ENCODE measurements around the gene FER. TPM values are rescaled to one million over a fixed set of nuclear protein-coding genes. Genes with fewer than 3 reads are reported as not detected.
"Not testable (repeated sequence)": the region's sequence is repeated elsewhere in the genome, so short reads cannot be mapped to it uniquely, and the experiment has no call there.

Gene FER
- total RNA-seq = 13.4 TPM
- long read RNA-seq, partial matches to known transcripts = 1 of 4 reads
- long read RNA-seq, other reads (novel, unspliced or antisense) = 3 of 4 reads

- H3K36me3 ChIP-seq = no peaks in the 10 kb centered on the region
- H3K4me1 ChIP-seq = peaks cover 35% of the 10 kb centered on the region
- TF ChIP-seq, protein P1, sequence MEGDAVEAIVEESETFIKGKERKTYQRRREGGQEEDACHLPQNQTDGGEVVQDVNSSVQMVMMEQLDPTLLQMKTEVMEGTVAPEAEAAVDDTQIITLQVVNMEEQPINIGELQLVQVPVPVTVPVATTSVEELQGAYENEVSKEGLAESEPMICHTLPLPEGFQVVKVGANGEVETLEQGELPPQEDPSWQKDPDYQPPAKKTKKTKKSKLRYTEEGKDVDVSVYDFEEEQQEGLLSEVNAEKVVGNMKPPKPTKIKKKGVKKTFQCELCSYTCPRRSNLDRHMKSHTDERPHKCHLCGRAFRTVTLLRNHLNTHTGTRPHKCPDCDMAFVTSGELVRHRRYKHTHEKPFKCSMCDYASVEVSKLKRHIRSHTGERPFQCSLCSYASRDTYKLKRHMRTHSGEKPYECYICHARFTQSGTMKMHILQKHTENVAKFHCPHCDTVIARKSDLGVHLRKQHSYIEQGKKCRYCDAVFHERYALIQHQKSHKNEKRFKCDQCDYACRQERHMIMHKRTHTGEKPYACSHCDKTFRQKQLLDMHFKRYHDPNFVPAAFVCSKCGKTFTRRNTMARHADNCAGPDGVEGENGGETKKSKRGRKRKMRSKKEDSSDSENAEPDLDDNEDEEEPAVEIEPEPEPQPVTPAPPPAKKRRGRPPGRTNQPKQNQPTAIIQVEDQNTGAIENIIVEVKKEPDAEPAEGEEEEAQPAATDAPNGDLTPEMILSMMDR (IDR thresholded peaks at IDR 0.05; ENCODE audit: borderline replicate concordance) = no peak
- no peak for DNase-seq
- no peaks in the 10 kb centered on the region for H3K9me3 ChIP-seq (replicated peaks)
- peak within 1 kb of the TSS; percentile 95 for H3K4me3 ChIP-seq
- no peaks in the 10 kb centered on the region for H3K27me3 ChIP-seq (ENCODE audit: low read depth)
- intact Hi-C loops (cut with micrococcal nuclease) = no loop called here
- H3K27ac ChIP-seq (replicated peaks) = peak within 1 kb of the TSS; percentile 99
Observed at GRCh38 chr5:108747774-108748400, at the start of gene FER. Gene FER (plus strand): TSS chr5:108747897. CDS start chr5:108798183, 50,286 bp downstream.

DNA sequence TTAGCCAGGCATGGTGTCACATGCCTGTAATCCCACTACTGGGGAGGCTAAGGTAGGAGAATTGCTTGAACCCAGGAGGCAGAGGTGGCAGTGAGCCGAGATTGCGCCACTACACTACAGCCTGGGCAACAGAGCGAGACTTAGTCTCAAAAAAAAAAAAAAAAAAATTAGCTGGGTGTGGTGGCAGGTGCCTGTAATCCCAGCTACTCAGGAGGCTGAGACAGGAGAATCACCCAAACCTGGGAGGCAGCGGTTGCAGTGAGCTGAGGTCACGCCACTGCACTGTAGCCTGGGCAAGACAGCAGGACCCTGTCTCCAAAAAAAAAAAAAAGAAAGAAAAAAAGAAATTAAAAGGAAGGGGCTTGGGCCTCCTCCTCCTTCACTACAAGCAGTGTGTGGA lies 47.3 kb upstream of the FER start:
- intact Hi-C loops (cut with micrococcal nuclease); H3K4me3 ChIP-seq; DNase-seq; H3K27ac ChIP-seq (replicated peaks); H3K4me1 ChIP-seq; H3K9me3 ChIP-seq (replicated peaks); H3K36me3 ChIP-seq; H3K27me3 ChIP-seq (ENCODE audit: low read depth): not testable (repeated sequence)

DNA sequence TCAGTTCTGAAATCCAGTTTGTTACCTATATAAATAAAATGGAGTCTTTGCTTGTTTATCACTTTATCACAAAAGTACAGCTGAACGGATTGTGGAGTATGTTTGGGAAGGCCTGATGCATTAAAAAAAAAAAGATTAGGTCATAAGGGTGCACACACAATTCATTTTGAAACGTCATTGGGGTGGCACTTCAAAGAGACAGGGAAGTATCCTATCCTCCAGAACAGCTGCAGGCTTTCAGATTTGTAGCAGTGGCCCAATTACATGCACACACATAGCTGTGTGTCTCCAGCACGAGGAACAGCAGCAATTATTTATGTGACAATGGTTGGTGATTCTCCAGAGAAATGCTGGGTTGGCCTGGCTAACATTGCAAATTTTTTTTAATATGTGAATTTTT lies 46.8 kb upstream of the FER start:
- no peak for DNase-seq
- Histone ChIP-seq H3K27me3 (ENCODE audit: low read depth) (no peaks in the 10 kb centered on the region), H3K4me1 (no peaks in the 10 kb centered on the region), H3K4me3 (no peak overlapping the region), H3K36me3 (no peaks in the 10 kb centered on the region), H3K27ac (replicated peaks) (no peak overlapping the region), H3K9me3 (replicated peaks) (no peaks in the 10 kb centered on the region)
- TF ChIP-seq, protein P1 (IDR thresholded peaks at IDR 0.05; ENCODE audit: borderline replicate concordance) = no peak
- intact Hi-C loops (cut with micrococcal nuclease) = no loop called here

GRCh38 chr5:108702546-108702945 lies 45.2 kb upstream of the FER start:
- no peaks in the 10 kb centered on the region for H3K36me3 ChIP-seq
- TF ChIP-seq, protein P1 (IDR thresholded peaks at IDR 0.05; ENCODE audit: borderline replicate concordance) = no peak
- intact Hi-C loops (cut with micrococcal nuclease) = no loop called here
- H3K4me3 ChIP-seq = no peak overlapping the region
- no peak for DNase-seq
- H3K9me3 ChIP-seq (replicated peaks) = no peaks in the 10 kb centered on the region
- no peaks in the 10 kb centered on the region for H3K4me1 ChIP-seq
- no peak overlapping the region for H3K27ac ChIP-seq (replicated peaks)
- no peaks in the 10 kb centered on the region for H3K27me3 ChIP-seq (ENCODE audit: low read depth)

- no peak for DNase-seq
- no peaks in the 10 kb centered on the region for H3K9me3 ChIP-seq (replicated peaks)
- H3K36me3 ChIP-seq = no peaks in the 10 kb centered on the region
- H3K4me3 ChIP-seq = no peak overlapping the region
- no peak overlapping the region for H3K27ac ChIP-seq (replicated peaks)
- intact Hi-C loops (cut with micrococcal nuclease) = no loop called here
- H3K4me1 ChIP-seq = no peaks in the 10 kb centered on the region
- H3K27me3 ChIP-seq (ENCODE audit: low read depth) = no peaks in the 10 kb centered on the region
- TF ChIP-seq, protein P1 (IDR thresholded peaks at IDR 0.05; ENCODE audit: borderline replicate concordance) = no peak
Observed at GRCh38 chr5:108703313-108703712, 44.4 kb upstream of the FER start.

GRCh38 chr5:108707141-108707540 lies 40.6 kb upstream of the FER start:
- Histone ChIP-seq H3K36me3 (no peaks in the 10 kb centered on the region), H3K27me3 (ENCODE audit: low read depth) (no peaks in the 10 kb centered on the region), H3K27ac (replicated peaks) (no peak overlapping the region), H3K4me3 (no peak overlapping the region), H3K4me1 (no peaks in the 10 kb centered on the region), H3K9me3 (replicated peaks) (no peaks in the 10 kb centered on the region)
- DNase-seq = no peak
- intact Hi-C loops (cut with micrococcal nuclease) = no loop called here
- TF ChIP-seq, protein P1 (IDR thresholded peaks at IDR 0.05; ENCODE audit: borderline replicate concordance) = no peak

Data from left ventricle myocardium inferior (tissue), 1 donor.